GM21367 (cell line): ENCODE measurements around the gene COL27A1.
"Not testable (repeated sequence)": the region's sequence is repeated elsewhere in the genome, so short reads cannot be mapped to it uniquely, and the experiment has no call there.

ENCODE experiments used
- ATAC-seq: cut with Tn5 transposase; IDR thresholded peaks from one replicate; pipeline ENCODE4 v1.9.1; 2021; ENCODE audit not compliant: unreplicated experiment

The COL27A1 gene

DNA sequence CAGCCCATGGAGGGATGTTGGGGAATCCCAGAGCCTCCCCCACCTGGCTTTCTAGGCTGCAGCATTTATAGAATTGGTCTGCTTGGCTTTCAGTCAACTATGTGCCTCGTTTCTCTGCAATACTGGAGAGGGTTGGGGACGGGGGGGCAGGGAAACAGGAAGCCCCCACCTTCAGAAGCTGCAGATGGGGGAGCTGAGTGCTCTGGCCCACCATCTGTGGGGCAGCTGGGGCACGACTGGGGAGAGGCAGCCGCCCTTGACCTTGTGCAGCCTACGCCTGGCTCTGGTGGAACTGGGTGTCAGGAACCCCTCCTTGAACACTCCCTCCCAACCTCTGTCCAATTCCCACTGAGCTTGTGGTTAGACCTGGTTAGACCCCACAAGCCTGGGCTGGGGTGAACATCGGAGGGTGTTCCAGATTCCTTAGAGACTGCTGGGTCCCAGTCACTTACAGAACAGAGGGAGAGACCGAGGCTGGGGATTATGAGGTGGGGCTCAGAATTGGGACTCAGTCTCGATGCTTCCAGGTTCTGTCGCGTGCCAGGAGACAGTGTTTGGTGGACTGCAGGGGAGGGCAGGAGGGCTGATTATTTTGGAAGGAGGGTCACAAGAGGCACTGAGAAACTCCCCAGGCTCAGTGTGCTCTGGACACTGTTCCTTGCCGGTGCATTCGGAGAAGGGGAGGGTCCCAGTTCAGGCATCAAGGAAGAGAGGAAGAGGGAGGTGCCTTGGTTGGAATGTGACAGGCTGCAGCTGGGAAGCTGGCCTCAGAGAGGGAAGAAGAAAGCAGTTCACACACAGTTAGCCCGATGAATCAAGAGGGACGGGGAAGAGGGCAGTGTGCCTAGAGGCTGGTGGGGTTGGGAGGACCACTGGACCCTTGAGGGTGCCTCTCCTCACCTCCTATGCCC, 25.6 kb downstream of the COL27A1 start:
- no peak for ATAC-seq

DNA sequence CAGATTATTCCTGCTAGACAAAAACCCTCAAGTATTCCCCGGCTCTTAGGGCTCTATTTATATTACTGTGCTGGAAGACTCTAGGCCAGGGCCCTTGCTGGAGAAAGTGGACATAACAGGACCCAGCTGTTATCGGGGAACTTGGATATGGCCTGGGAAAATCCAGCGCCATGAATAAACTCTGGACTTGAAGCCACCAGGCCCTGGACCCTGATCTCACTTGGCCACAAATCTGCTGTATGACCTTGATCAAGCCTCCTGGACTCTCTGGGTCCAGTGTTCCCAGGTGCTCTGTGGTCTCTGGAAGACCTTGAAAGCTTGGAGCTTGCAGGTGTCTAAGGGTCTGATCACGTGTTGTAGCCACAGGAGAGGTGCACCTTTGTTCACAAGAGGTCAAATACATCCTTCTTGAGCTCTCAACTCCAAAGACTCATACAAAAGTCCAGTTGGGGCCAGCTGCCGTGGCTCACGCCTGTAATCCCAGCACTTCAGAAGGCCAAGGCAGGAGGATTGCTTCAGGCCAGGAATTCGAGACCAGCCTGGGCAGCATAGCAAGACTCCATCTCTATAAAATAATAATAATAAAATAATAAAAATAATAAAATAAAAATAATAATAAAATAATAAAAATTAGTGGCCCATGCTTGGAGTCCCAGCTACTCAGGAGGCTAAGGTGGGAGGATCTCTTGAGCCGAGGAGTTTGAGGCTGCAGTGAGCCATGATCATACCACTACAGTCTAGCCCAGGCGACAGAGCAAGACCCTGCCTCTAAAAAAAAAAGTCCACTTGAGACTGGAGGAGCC, 26.5 kb downstream of the COL27A1 start:
- no peak for ATAC-seq

DNA sequence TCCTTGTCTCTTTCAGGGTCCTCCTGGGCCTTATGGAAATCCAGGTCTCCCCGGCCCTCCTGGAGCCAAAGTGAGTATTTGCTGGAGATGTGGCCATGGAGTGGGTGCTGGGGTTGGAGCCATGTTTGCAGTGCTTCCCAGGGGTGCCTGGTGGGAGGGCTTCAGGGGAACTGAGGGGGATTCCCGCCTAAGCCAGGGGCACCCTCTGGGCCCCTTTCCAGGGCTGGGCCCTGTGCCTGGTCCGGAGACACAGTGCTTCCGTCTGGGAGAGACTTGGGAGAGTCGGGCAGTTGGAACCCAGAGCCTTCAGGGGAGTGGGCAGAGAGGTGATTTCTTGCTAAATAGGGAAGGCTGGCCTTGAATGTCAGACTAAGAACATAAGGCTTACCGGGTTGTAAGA, 27.7 kb downstream of the COL27A1 start:
- ATAC-seq = no peak

DNA sequence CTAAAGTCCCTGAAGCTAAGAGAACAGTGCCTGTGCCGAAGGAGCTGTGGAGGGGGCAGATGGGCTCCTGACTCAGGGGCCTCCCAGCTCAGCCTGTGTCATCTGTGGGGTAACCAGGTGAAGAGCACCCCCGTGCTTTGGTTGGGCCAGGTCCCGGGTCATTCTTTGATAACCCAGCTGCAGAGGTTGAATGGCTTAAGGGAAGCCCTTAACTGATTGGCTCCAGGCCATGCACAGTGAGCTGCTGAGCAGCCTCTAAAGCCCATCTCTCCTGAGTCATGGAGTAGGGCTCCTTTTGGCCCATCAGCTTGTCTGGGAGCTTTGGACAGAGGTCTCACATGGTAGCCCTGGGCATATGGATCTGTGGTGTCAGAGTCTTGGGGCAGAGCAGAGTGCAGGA, 28.7 kb downstream of the COL27A1 start:
- no peak for ATAC-seq

DNA sequence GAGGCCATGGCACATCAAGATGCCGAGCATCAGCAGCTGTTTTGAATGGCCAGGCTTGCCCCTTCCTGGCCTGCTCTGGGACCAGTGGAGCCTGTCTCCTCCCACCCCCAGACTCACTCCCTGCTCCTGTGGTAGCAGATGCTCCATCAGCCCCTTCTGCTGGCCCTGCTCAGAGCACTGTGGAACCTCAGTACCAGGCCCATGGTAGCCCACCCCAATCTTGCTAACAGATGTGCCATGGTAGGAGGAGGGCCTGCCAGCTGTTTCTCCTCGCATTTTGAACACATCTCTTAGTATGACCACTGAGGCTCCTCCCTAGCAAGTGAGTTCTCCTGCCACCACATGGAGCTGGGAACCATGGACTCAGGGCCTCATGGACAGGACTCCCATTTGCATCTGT, 29.5 kb downstream of the COL27A1 start:
- no peak for ATAC-seq

DNA sequence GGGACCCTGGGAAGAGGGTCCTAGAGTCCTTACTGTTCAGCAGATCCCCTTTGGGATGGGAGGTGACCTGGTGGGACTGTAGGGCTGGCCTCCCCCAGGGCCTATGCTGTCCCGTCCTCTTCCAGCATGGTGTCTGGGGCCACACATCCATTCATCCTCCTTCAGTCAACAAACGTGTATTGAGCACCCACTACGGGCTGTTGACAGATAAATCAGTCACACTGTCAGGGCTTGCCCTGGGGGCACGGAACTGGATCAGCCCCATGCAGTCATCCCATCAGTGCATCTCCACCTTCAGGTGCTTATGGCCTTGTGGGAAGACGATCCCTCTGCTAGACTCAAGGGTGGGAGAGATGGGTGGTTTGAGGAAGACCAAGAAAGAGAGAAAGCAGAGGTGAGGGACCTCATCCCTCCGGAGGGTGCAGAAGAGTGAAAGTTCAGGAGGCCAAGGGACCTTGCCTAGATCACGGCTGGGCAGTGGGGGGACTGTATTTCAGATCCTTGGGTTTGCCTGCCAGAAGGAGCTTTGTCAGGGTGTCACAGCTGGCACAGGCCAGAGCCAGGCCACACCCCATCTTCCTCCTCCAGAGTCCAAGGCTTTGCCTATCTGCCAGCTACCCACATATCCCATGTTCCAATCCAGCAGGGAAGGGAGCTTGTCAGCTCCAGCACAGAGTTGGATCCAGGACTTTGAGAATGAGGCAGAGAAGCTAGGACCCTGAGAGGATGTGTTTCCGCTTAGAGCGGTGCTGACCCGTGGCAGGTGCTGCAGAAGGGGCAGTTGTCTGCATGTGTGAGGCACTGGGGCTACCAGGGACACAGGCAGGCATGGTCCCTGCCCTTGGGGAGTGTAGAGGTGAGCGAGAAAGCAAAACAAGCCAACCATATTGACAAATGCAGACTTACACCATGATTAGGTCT, 30.5 kb downstream of the COL27A1 start:
- ATAC-seq = no peak

DNA sequence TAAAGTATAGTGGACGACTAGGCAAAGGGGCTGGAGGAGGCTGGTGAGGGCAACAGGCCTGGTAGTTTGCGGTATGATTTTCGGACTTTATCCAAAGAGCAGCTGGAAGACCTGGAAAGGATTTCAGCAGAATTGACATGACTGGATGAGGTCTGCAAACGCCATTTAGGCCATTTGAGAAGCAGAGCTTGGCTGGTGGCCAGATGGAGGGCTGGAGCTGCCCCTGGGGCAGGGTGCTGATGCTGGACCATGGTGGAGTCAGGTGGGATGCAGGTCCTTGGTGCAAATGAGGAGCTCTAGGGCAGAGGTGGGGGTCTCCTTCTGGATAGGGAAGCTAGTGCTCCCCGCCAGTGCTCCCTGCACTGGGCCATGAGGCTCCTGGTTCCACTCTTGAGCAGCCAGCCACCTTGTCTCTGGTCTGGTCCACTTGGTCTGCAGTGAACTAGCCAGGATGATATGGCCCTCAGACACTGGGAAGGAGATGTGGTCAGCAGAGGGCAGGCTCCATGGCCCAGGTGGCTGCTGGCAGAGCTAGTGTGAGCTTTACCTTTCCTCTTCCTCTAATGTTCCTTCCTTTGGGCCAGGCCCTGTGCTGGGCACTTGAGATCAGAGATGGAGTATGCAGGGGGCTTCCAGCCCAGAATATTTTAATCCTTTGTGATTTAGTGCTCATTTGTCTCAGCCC, 31.4 kb downstream of the COL27A1 start:
- no peak for ATAC-seq

DNA sequence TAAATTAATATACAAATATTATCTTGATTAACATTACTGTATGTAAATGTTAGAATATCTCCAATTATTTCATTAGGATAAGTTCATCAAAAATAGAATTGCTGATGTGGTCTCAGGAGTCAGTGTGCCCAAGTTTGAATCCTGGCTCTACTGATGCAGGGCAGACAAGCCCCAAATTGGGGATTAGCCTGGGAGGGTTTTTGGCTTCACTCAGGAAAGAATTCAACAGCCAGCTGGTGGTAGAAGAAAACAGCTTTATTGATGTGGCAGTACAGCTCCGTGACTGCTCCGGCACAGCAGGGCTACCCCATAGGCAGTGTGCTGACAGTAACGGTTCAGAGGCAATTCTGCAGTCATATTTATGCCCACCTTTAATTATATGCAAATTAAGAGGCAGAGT, 32.5 kb downstream of the COL27A1 start:
- ATAC-seq = no peak

DNA sequence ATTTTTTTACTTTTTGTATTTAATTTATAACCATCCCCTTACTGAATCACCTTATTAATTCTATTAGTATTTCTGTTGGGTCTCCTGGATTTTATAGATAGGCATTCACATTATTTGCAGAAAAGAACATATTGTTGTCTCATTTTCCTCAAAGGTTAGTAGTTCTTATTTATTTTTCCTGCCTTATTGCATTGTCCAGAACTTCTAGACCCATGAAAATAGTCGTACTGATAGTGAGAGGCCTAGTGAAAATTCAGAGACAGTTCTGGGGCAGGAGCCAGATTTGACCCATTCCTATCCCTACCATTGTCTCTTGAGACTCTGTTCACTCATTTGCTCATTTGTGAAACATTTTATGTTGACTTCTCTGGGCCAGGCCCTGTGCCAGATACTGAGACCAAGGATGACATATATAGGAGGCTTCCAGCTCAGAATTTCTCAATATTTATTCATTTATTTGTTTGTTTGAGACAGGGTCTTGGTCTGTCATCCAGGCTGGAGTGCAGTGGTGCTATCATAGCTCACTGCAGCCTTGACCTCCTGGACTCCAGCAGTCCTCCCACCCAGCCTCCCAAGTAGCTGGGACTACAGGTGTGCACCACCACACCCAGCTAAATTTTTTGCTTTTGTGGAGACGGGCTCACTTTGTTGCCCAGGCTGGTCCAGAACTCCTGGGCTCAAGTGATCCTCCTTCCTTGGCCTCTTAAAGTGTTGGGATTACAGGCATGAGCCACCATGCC, 34.7 kb downstream of the COL27A1 start:
- ATAC-seq = no peak

DNA sequence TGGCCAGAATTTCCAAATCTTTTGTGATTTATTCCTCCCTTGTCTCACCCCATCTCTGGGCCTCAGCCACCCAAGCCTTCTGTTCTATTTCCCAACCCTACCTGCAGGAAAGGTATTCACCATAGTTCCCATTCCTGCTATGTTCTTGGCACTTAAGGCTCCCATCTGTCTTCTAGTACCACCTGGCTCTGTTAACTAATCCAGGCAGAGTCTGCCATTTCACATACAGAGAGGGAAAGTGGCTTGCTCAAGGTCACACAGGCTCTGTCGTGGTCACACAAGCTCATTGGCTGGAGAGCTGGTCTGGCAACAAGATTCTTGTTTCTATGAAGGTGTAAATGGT, 35.2 kb downstream of the COL27A1 start:
- no peak for ATAC-seq

DNA sequence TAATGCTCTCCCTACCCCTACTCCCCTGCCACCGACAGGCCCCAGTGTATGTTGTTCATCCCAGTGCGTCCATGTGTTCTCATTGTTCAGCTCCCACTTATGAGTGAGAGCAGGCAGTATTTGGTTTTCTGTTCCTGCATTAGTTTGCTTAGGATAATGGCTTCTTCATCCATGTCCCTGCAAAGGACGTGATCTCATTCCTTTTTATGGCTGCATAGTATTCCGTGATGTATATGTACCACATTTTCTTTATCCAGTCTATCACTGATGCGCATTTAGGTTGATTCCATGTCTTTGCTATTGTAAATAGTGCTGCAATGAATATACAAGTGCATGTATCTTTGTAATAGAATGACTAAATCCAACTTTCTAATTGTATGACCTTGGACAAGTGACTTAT, 36.1 kb downstream of the COL27A1 start:
- ATAC-seq = not testable (repeated sequence)

DNA sequence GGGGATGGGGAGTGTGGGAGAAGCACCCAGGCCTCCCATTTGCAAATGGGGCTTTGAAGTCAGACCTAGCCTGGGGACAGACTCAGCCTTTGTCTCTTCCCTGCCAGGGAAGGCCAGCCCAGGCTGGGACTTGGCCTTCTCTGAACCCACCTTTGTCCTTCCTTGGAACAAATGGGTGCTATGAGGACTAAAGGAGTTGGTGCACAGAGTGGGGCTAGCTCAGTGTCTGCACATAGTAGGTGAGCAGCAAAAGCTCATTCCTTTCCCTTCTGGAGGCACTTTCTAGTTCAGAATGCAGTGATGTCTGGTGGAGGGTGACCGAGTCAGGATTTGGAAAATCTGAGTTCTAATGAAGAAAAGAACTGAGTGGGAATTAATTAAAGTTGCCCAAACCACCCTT, 37.2 kb downstream of the COL27A1 start:
- ATAC-seq = no peak

DNA sequence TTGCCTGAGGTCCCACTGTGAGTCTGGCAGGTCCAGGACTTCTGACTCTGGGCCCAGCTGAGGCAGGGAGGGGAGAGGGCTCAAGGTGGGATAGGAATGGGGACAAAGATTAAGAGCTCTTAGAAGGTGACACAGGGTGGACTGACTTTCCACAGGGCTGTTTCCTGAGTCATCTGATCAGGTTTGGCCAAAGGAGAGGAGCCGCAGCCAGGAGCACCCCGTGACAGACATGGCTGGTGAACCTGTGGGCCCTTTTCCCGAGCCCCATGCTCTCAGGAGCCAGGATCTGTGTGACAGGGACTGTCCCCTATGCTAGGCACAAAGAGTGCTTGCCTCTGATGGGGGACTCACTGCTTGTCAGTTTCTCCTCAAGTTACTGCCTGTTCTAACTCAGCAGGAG, 37.8 kb downstream of the COL27A1 start:
- ATAC-seq = no peak

DNA sequence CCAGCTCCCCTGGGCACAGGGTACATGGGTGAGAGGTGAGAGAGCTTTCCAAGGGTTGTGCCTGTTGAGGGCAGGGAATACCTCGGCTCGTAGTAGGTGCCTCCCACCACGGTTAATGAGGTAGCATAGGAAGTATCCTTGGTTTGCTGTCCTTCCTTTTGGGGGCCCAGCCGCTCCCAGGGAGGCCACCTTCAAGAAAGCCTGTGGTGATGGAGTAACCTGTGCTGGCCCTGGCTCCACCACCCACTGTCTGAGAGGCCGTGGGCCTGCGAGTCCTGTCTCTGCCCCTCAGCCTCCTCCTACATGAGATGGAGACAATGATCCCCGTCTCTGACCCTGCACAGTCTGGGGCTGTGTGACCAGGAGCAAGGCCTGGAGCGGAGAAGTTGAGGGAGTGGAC, 40.8 kb downstream of the COL27A1 start:
- ATAC-seq = no peak

DNA sequence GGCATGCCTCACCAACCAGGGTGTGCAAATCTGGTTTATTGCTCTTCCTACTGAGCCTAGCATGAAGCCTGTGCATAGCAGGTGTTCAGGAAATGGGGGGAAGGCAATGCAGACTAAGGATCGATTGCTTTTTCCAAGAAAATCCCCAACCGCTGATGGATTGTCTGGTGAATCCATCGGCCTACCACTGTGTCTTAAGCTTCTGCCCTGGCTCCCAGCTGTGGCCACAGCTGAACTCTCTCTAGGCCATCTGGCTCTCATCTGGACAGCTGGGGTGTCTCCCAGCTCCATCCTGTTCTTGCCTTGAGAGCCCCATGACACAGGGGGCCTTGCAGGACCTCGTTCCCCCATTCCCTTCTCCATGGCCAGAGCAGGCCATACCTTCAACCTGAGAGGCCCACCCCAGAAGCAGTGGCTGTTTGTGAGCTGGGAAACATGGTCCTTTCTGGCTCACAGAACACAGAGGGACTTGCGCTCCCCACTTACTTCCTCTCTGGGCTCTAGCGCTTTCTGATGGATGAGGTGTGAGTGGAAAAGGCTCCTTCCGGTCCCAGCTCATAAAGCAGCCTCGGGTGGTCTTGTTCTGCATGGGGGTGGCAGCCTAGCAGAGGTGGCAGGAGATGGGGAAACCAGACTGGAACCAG, 41.8 kb downstream of the COL27A1 start:
- ATAC-seq = no peak

DNA sequence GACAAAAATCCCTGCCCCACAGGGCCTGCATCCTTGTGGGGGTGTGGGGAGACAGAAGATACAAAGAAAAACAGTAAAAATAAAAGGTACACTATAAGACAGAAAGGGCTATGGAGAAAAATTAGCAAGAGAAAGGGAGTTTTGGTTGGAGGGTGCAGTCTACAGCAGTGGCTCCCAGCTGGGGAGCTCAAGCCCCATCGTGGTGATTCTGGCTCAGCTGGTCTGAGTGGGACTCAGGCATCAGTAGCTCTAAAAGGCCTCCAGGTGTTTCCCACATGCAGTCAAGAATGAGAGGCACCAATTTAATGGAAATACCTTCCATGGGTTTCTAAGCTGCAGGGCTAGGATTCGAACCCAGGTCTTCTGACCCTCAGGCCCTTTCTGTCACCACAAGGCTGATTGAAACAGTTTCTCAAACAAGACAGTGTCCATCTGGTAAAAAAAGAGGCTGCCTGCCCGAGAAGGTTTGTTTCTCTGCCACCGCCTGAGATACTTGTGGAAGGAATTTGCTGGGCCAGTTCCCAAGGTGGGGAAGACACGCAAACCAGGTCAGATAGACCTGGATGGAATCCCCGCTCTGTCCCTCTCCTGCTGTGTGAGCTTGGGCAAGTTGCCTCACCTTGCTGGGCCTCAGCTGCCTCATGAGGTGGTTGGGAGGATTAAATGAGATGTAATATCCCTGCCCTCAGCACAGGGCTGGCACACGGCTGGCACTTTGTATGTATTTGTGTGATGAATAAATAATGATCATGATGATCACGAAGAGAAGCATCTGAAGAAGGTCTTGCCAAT, 43.1 kb downstream of the COL27A1 start:
- no peak for ATAC-seq

DNA sequence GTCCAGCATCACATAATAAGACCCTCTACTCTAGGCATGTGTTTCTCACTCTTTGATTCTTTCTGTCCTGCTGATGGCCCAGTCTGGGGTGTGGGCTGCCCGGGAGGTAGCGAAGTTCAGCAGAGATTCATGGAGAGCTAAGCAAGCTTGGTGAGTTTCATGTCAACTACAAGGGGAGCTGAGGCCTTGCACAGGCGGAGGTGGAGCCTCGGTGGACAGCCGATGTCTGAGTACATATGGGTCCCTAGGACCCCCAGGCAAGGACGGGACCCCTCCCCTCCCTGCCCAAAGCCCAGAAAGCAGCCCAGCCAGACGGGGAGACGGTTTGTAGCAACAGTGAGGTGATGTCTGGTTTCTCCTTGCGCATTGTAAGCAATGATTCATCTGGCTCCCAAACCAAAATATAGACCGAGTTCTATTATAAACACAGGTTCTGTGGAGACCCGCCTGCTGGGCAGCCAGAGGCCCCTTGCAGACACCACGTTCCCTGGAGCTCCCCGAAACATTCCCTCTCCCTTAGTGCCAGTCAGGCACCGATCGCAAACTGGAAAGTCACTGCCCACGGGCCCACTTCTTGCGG, 45.5 kb downstream of the COL27A1 start:
- no peak for ATAC-seq

DNA sequence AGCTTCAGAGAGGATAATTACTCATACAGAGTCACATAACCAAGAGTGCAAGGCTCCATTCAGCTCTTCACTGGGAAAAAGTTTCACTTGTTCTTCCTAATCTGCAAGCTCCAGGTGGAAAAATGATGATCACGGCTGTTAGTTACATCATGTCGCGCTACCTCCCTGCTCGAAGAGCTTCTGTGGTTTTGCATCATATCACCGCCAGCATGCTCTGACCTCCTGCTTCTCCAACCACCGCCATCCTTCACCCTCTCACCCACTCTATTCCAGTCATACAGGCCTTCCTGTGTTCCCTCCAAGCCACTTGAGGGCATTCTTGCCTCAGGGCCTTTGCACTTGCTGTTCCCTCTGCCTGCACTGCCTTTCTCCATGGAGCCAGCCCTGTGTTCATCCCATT, 47.1 kb downstream of the COL27A1 start:
- no peak for ATAC-seq
